H7 (cell line): ENCODE results near the gene C22orf23. TPM values are rescaled to one million over a fixed set of nuclear protein-coding genes. Genes with fewer than 3 reads are reported as not detected.

ENCODE experiments used
- DNase-seq: peaks from one replicate; pipeline ENCODE4 v3.0.0; 2012
- H3K27me3 ChIP-seq: 2 replicates; pipeline ENCODE4 v1.6.0; 2011; ENCODE audit warnings: mild to moderate bottlenecking, low read length; ENCODE audit not compliant: control insufficient read depth, insufficient read depth
- H3K36me3 ChIP-seq: replicated peaks from 2 replicates; pipeline ENCODE4 v1.5.1; 2011; ENCODE audit warnings: low read length; ENCODE audit not compliant: control insufficient read depth, insufficient read depth
- H3K4me3 ChIP-seq: 2 replicates; pipeline ENCODE4 v1.5.1; 2011; ENCODE audit warnings: low read depth, mild to moderate bottlenecking, control low read depth, low read length, moderate library complexity; ENCODE audit not compliant: insufficient read depth
- total RNA-seq: library from RNA; depleted of rRNA; stranded (reverse); fragments of >200 nt; shearing (Covaris generic); gene quantifications from 2 replicates; pipeline ENCODE4 v1.2.3, GENCODE V29; 2014; rRNA removed

C22orf23 gene
- total RNA-seq, 1 experiment from 2014 or later, result 0.28 TPM

GRCh38 chr22:37896181-37896592, 57.2 kb downstream of the C22orf23 start:
- H3K4me3 ChIP-seq, result no peak overlapping the region
- no peaks in the 10 kb centered on the region for H3K36me3 ChIP-seq
- H3K27me3 ChIP-seq, result no peaks in the 10 kb centered on the region
- DNase-seq, result no peak

- H3K36me3 ChIP-seq, result no peaks in the 10 kb centered on the region
- H3K4me3 ChIP-seq, result no peak overlapping the region
- peak; percentile 68 for DNase-seq
- H3K27me3 ChIP-seq, result no peaks in the 10 kb centered on the region
These were observed 58.3 kb downstream of the C22orf23 start for GRCh38 chr22:37894939-37895670.

GRCh38 chr22:37893583-37893983, 59.8 kb downstream of the C22orf23 start:
- Histone ChIP-seq H3K27me3 (no peaks in the 10 kb centered on the region), H3K4me3 (no peak overlapping the region), H3K36me3 (peaks cover 3% of the 10 kb centered on the region)
- DNase-seq, result no peak

Other genes with a start within 250 kb of the C22orf23 start
- 35.1 and 45.0 TPM in 2 replicates for gene GCAT, start 145.7 kb downstream of the C22orf23 start, total RNA-seq
- not detected in 2 replicates for gene GALR3, start 130.2 kb downstream of the C22orf23 start, total RNA-seq
- 16.9 and 25.2 TPM in 2 replicates for gene ANKRD54, start 109.3 kb downstream of the C22orf23 start, total RNA-seq
- gene EIF3L, start 104.2 kb downstream of the C22orf23 start, total RNA-seq, result 652 and 748 TPM in 2 replicates
- 28.2 and 29.8 TPM in 2 replicates for gene MICALL1, start 47.3 kb downstream of the C22orf23 start, total RNA-seq
- 47.7 and 80.8 TPM in 2 replicates for gene POLR2F, start 98 bp upstream of the C22orf23 start, total RNA-seq
- gene SOX10, start 31.0 kb upstream of the C22orf23 start, total RNA-seq, result 3.5 and 3.7 TPM in 2 replicates
- 19.4 and 20.3 TPM in 2 replicates for gene PICK1, start 103.8 kb upstream of the C22orf23 start, total RNA-seq
- gene SLC16A8, start 130.6 kb upstream of the C22orf23 start, total RNA-seq, result not detected in 2 replicates
- 1.0 and 2.7 TPM in 2 replicates for gene BAIAP2L2, start 157.1 kb upstream of the C22orf23 start, total RNA-seq
- gene PLA2G6, start 228.2 kb upstream of the C22orf23 start, total RNA-seq, result 23.4 and 49.6 TPM in 2 replicates
- gene MAFF, start 248.4 kb upstream of the C22orf23 start, total RNA-seq, result 2.6 and 5.3 TPM in 2 replicates